Naive thymus-derived CD8-positive, alpha-beta T cell (primary cell): Measurements from ENCODE around the gene GRIN3B. TPM values are rescaled to one million over a fixed set of nuclear protein-coding genes. Genes with fewer than 3 reads are reported as not detected.

ENCODE experiments used
- ATAC-seq, 2 donors: fragments of 150-1000 bp; cut with Tn5 transposase in 1 of 2; sonication (Bioruptor Pico), chemical (Tn5 transposase) in 1 of 2; 1 replicate in 1 of 2; 2 replicates in 1 of 2; pipeline ENCODE4 v1.10.0; 2021; ENCODE audit warnings: mild to moderate bottlenecking in 2 of 2, moderate library complexity in 2 of 2
- POLR2A ChIA-PET: fragments of 350-600 bp; sonication (Branson Sonifier 250); formaldehyde crosslinking; loops from one replicate; lab custom pipeline; 2021; ENCODE audit warnings: antibody characterized with exemption; lab: Charles Lee
- DNase-seq, 10 donors: peaks; one replicate each; pipeline versions ENCODE4 v3.0.0 to v3.0.0-alpha.2; 2020 to 2022
- H3K27ac Mint-ChIP-seq, 10 donors: one replicate each; pipeline ENCODE4 v1.8.0; 2020 to 2022; ENCODE audit warnings: mild to moderate bottlenecking in 10 of 10, mixed read lengths in 10 of 10, moderate library complexity in 4 of 10, inconsistent platforms in 1 of 10
- H3K27me3 Mint-ChIP-seq, 5 donors: one replicate each; pipeline ENCODE4 v1.8.0; 2021 to 2022; ENCODE audit warnings: mixed read lengths in 5 of 5
- H3K36me3 Mint-ChIP-seq, 3 donors: one replicate each; pipeline ENCODE4 v1.8.0; 2020 to 2022; ENCODE audit warnings: mixed read lengths in 3 of 3, mild to moderate bottlenecking in 2 of 3, inconsistent platforms in 1 of 3
- H3K4me1 Mint-ChIP-seq, 4 donors: one replicate each; pipeline ENCODE4 v1.8.0; 2021 to 2022; ENCODE audit warnings: mixed read lengths in 4 of 4
- H3K4me3 Mint-ChIP-seq, 10 donors: one replicate each; pipeline ENCODE4 v1.8.0; 2020 to 2022; ENCODE audit warnings: mild to moderate bottlenecking in 10 of 10, mixed read lengths in 10 of 10, moderate library complexity in 6 of 10, inconsistent platforms in 1 of 10
- H3K9me3 Mint-ChIP-seq, 9 donors: one replicate each; pipeline ENCODE4 v1.8.0; 2020 to 2022; ENCODE audit warnings: mixed read lengths in 9 of 9, mild to moderate bottlenecking in 3 of 9, inconsistent platforms in 1 of 9, moderate library complexity in 1 of 9
- polyA plus RNA-seq, 3 donors: library from polyadenylated mRNA; unstranded; fragments of 300-500 nt; fragmentation: Illumina TruSeq; gene quantifications; one replicate each; pipeline ENCODE4 v1.2.3, GENCODE V29; 2021
- total RNA-seq, 8 experiments: library from RNA in 2 of 8; stranded (reverse) in 2 of 8; gene quantifications; one replicate each; pipeline ENCODE4 v1.2.3 and lab custom pipeline; 2021 to 2026

GRIN3B gene
- total and polyA plus RNA-seq, 5 experiments from 2014 or later = not detected

DNA sequence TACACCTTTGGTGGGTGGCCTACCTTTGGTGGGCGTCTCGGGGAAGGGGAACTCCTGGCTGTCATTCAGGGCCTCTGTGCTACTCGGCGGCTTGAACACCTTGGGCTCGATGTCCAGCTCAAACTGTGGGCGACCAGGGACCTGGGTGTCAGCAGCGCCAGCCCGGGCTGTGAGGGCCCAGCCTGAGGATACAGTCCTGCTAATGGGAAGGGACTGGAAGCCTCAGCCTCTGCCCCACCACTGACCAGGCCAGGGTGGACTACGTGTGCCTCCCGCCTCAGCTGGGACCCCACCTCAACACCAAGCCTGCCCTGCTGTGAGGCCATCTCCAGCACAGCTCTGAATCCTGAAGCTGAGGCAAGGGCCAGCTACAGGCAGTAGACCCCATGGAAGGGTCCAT lies 13.0 kb downstream of the GRIN3B start:
- no peaks in the 10 kb centered on the region for H3K9me3 Mint-ChIP-seq
- DNase-seq (no peak), ATAC-seq (no peak)
- POLR2A ChIA-PET = interaction anchor here (1.1 to 22.1 kb wide), 4 partner anchors 16 to 64 kb away, joined by 3 to 1566 read pairs (median 7); partner anchors contain the start of gene ARHGAP45
- no peak overlapping the region for H3K4me3 Mint-ChIP-seq
- H3K27me3 Mint-ChIP-seq = no peaks in the 10 kb centered on the region
- H3K27ac Mint-ChIP-seq = peak overlapping the region in 1 of 10 donors; percentile 11
- peaks cover 11 to 26% (median 24%) of the 10 kb centered on the region in 4 donors for H3K4me1 Mint-ChIP-seq
- peaks cover 0 to 18% (median 0%) of the 10 kb centered on the region in 3 donors for H3K36me3 Mint-ChIP-seq

GRCh38 chr19:1014161-1015060 lies 14.2 kb downstream of the GRIN3B start:
- Mint-ChIP-seq H3K4me3 (peak overlapping the region in 1 of 10 donors; percentile 41), H3K4me1 (peaks cover 11 to 36% (median 34%) of the 10 kb centered on the region in 4 donors), H3K9me3 (no peaks in the 10 kb centered on the region), H3K27me3 (no peaks in the 10 kb centered on the region), H3K36me3 (peaks cover 0 to 20% (median 0%) of the 10 kb centered on the region in 3 donors), H3K27ac (peak overlapping the region in 3 of 10 donors; percentile 69 to 78 (median 77))
- DNase-seq = no peak
- no peak for ATAC-seq
- POLR2A ChIA-PET = interaction anchor here (0.5 to 22.1 kb wide), 8 partner anchors 9 to 119 kb away, joined by 3 to 1566 read pairs (median 6); partner anchors contain the start of gene ARHGAP45

DNA sequence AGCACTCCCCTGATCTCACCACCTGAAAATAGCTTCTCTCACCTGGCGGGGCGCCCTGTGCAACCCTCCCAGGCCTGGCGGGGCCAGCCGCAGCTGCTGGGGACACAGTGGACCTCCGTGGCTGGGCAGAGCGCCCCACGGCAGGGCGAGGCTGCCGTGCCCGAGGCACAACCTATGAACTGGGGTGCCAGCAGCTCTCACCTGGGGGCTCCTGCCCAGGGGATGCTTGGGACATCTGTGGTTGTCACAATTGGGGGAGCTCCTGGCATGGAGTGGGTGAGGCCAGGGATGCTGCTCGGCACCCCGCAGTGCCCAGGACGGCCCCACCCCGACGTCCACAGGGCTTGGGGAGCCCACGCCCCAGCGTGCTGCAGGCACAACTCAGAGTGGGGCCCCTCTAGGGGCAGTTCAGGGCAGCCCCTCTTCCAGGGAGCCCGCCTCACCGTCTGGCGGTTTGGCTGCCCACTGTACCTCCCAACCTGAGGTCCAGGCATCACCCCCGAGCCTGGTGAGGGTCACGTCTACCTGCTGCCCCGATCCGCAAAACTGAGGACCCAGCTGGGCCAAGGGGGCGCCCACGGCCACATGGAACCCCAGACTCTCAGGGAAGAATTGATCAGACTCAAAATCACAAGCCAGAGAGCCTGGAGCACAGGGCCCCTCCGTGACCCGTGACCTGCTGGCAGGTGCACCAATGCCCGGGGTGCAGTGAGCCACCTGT lies 15.0 kb downstream of the GRIN3B start:
- Mint-ChIP-seq H3K4me1 (peaks cover 14 to 44% (median 40%) of the 10 kb centered on the region in 4 donors), H3K27ac (peak overlapping the region in 2 of 10 donors; percentile 15 to 53), H3K36me3 (peaks cover 0 to 14% (median 0%) of the 10 kb centered on the region in 3 donors), H3K27me3 (no peaks in the 10 kb centered on the region), H3K9me3 (no peaks in the 10 kb centered on the region), H3K4me3 (no peak overlapping the region)
- POLR2A ChIA-PET = interaction anchor here (0.5 to 22.1 kb wide), 8 partner anchors 9 to 118 kb away, joined by 3 to 1566 read pairs (median 4); partner anchors contain the start of gene ARHGAP45
- DNase-seq (no peak), ATAC-seq (no peak)

- H3K4me1 Mint-ChIP-seq = peaks cover 14 to 45% (median 40%) of the 10 kb centered on the region in 4 donors
- H3K9me3 Mint-ChIP-seq = no peaks in the 10 kb centered on the region
- ATAC-seq (no peak), DNase-seq (no peak)
- H3K36me3 Mint-ChIP-seq = peaks cover 0 to 14% (median 0%) of the 10 kb centered on the region in 3 donors
- peak overlapping the region in 3 of 10 donors; percentile 15 to 56 (median 53) for H3K27ac Mint-ChIP-seq
- H3K4me3 Mint-ChIP-seq = peak overlapping the region in 6 of 10 donors; percentile 9 to 94 (median 38)
- POLR2A ChIA-PET = interaction anchor here (0.6 to 22.1 kb wide), 9 partner anchors 10 to 117 kb away, joined by 3 to 1566 read pairs (median 8); partner anchors contain the start of genes ARHGAP45 and CNN2
- no peaks in the 10 kb centered on the region for H3K27me3 Mint-ChIP-seq
Measured at GRCh38 chr19:1015782-1016646, 15.8 kb downstream of the GRIN3B start.

DNA sequence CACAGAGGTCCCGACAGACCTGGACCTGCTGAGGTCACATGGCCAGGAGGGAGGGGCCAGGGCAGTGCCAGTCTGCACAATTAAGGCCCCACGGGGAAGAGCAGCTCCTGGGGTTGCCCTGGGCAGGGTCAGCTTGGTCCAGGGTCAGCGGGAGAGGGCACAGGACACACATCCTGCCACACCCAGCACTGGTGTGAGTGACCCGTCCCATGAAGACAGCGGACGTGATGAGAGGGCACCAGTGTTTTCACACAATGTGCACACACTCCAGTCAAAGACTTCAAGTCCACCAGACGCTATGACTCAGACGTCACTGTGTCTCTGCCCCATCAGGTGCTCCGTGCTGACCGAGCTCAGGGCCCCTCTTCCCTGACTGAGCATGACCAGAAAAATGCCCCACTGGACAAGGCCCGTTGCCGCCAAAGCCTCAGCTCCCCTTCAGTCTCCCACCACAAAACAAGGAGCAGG lies 16.5 kb downstream of the GRIN3B start:
- no peak for ATAC-seq
- Mint-ChIP-seq H3K27ac (peak overlapping the region in 5 of 10 donors; percentile 25 to 72 (median 66)), H3K4me1 (peaks cover 20 to 51% (median 47%) of the 10 kb centered on the region in 4 donors), H3K9me3 (no peaks in the 10 kb centered on the region), H3K4me3 (peak overlapping the region in 9 of 10 donors; percentile 9 to 94 (median 62)), H3K27me3 (peaks cover 0 to 6% (median 0%) of the 10 kb centered on the region in 5 donors), H3K36me3 (peaks cover 0 to 11% (median 0%) of the 10 kb centered on the region in 3 donors)
- POLR2A ChIA-PET = interaction anchor here (0.7 to 22.1 kb wide), 7 partner anchors 11 to 61 kb away, joined by 3 to 1566 read pairs (median 11); partner anchors contain the start of genes ARHGAP45, CNN2 and WDR18
- no peak for DNase-seq

DNA sequence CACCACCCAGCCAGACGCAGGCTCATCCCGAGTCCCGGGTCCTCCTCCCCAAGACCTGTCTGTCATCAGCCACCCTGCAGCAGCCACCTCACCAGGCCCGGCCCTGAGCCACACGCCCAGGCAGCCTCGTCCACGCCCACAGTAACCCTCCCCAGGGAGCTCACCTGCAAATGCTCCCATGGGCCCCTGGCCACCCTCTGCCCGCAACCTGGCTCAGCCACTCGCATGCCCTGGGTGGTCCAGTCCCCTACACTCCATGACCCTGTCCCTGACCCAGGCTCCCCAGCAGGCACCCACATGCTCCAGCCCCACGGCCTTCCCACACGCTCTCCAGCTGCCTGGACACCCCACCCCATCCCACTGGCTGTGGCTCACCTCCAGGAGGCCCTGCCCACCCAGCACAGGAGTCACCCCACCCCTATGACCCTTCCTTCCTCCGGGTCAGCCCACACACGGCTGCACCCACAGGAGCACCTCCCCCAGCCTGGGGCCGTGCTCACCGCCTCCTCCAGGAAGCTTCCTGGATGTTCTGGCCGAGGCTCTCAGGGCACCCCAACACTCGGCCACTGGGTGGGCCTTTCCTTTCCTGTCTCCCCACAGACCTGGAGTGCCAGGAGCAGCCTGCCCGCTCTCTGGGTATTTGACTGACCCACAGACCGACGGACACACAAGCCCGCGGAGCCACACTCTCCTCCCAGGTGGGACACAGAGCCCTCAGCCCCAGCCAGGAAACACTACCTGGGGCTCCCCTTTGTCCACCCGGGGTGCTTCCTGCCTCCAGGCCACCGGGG lies 17.1 kb downstream of the GRIN3B start:
- H3K36me3 Mint-ChIP-seq = peaks cover 0 to 9% (median 0%) of the 10 kb centered on the region in 3 donors
- DNase-seq (no peak), ATAC-seq (no peak)
- POLR2A ChIA-PET = interaction anchor here (0.7 to 22.1 kb wide), 6 partner anchors 10 to 60 kb away, joined by 3 to 1566 read pairs (median 8); partner anchors contain the start of genes ARHGAP45, CNN2 and WDR18
- H3K27me3 Mint-ChIP-seq = peaks cover 0 to 6% (median 0%) of the 10 kb centered on the region in 5 donors
- H3K4me1 Mint-ChIP-seq = peaks cover 20 to 55% (median 49%) of the 10 kb centered on the region in 4 donors
- H3K27ac Mint-ChIP-seq = peak overlapping the region in 8 of 10 donors; percentile 5 to 84 (median 69)
- peak overlapping the region; percentile 22 to 94 (median 60) for H3K4me3 Mint-ChIP-seq
- H3K9me3 Mint-ChIP-seq = no peaks in the 10 kb centered on the region

DNA sequence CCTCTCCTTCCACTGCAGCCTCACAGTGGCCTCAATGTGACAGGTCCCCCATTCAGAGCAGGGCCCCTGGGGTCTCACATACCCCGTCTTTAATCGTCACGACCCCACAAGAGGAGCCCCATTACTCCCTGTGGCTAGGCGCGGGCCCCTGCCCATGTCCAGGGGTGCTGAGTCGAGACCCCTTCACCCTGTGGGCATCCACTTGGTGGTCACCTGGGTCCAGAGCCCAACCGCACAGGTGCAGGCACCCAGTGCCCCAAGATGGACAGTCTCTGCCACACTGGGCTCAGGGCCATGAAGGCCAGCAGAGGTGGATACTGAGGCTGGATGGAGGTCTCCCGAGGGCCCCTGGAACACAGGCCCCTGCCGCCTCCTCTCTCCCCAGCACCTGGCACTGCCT lies 17.7 kb downstream of the GRIN3B start:
- no peak for DNase-seq
- POLR2A ChIA-PET = interaction anchor here (1.1 to 22.1 kb wide), 3 partner anchors 9 to 60 kb away, joined by 3 to 1566 read pairs (median 11); partner anchors contain the start of genes ARHGAP45, CNN2 and WDR18
- H3K36me3 Mint-ChIP-seq = peaks cover 0 to 9% (median 0%) of the 10 kb centered on the region in 3 donors
- peaks cover 0 to 6% (median 0%) of the 10 kb centered on the region in 5 donors for H3K27me3 Mint-ChIP-seq
- H3K4me3 Mint-ChIP-seq = peak overlapping the region in 8 of 10 donors; percentile 14 to 94 (median 54)
- peaks cover 20 to 55% (median 50%) of the 10 kb centered on the region in 4 donors for H3K4me1 Mint-ChIP-seq
- H3K9me3 Mint-ChIP-seq = no peaks in the 10 kb centered on the region
- no peak for ATAC-seq
- H3K27ac Mint-ChIP-seq = peak overlapping the region in 5 of 10 donors; percentile 36 to 76 (median 72)

- DNase-seq (no peak), ATAC-seq (no peak)
- peaks cover 0 to 9% (median 0%) of the 10 kb centered on the region in 3 donors for H3K36me3 Mint-ChIP-seq
- H3K4me3 Mint-ChIP-seq = peak overlapping the region; percentile 86 to 94 (median 90)
- peaks cover 0 to 6% (median 0%) of the 10 kb centered on the region in 5 donors for H3K27me3 Mint-ChIP-seq
- peaks cover 20 to 55% (median 50%) of the 10 kb centered on the region in 4 donors for H3K4me1 Mint-ChIP-seq
- peak overlapping the region in 4 of 10 donors; percentile 11 to 74 (median 28) for H3K27ac Mint-ChIP-seq
- POLR2A ChIA-PET = interaction anchor here (0.7 to 22.1 kb wide), 8 partner anchors 11 to 250 kb away, joined by 3 to 1566 read pairs (median 9); partner anchors contain the start of genes ABCA7, ARHGAP45 and GPX4
- H3K9me3 Mint-ChIP-seq = no peaks in the 10 kb centered on the region
Measured at GRCh38 chr19:1018393-1018792, 18.2 kb downstream of the GRIN3B start.

- Mint-ChIP-seq H3K36me3 (peaks cover 0 to 8% (median 0%) of the 10 kb centered on the region in 3 donors), H3K4me1 (peaks cover 19 to 56% (median 50%) of the 10 kb centered on the region in 4 donors), H3K27me3 (peaks cover 0 to 6% (median 0%) of the 10 kb centered on the region in 5 donors), H3K4me3 (peak overlapping the region; percentile 86 to 94 (median 90)), H3K9me3 (no peaks in the 10 kb centered on the region), H3K27ac (peak overlapping the region in 9 of 10 donors; percentile 11 to 95 (median 70))
- POLR2A ChIA-PET = interaction anchor here (0.6 to 22.1 kb wide), 15 partner anchors 9 to 250 kb away, joined by 3 to 1566 read pairs (median 6); partner anchors contain the start of genes ABCA7, ARHGAP45, ATP5F1D and GPX4
- ATAC-seq (no peak), DNase-seq (no peak)
Measured at GRCh38 chr19:1018932-1019615, 18.9 kb downstream of the GRIN3B start.
